COLO829 (cell line): ENCODE measurements around the gene ADGRL3.
"Not testable (repeated sequence)": the region's sequence is repeated elsewhere in the genome, so short reads cannot be mapped to it uniquely, and the experiment has no call there.

ENCODE experiments used
- DNase-seq: peaks from one replicate; pipeline ENCODE4 v3.0.0; 2012; ENCODE audit warnings: low spot score

Gene ADGRL3

DNA sequence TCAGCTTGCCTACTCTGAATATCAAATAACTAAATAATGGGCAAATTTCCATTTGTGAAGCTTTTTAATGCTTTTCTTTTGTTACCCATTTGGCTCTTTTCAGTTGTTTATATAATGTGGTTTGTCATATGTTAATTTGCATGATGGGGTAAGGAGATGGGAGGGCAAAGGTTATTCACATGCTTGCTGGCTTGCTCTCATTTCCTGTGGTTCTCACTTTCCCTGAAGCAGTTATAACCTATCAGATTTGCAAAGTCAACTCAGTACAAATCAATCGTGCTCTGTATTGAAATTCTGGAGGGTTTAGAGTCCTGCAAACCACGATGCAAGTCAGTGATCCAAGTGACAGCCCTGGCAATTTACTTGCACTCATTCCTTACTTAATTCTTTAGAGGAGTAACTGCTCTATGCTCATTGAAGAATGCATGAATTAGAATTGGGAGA lies 711.2 kb downstream of the ADGRL3 start:
- DNase-seq, result no peak

DNA sequence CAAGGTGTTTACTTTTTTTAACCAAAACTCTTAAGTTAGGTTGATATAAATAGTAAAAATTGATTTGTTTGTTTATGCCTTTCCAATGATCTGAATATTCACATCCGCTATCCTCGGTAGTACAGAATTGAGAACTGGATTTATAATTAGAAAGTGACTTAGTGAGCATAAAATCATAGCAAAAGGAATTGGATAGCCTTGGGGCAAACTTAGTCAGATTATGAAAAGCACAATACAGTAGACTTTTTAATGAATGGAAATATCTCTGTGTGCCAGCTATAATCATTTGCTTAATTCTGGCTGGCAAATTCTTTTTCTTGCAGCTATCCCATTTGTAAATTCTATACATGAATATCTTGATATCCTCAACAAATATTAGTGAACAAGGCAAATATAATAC lies 713.5 kb downstream of the ADGRL3 start:
- no peak for DNase-seq

DNA sequence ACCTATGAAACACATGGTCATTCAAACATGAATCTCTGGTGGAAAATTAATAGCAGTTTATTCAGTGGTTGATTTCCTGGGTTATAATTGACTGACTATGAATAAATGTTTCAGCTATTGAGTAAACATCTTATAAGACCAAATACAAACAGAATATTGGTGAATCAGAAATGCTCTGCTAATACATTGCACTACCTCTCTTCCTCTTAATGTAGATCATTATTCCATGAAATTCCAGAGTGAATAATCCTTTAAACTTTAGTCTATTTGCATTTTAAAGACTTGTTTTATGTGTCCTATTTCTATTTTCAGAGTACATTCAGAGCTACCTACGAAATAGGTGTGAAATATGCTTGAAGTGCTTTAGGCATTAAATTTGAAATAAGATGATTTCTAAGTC lies 715.4 kb downstream of the ADGRL3 start:
- DNase-seq, result no peak

DNA sequence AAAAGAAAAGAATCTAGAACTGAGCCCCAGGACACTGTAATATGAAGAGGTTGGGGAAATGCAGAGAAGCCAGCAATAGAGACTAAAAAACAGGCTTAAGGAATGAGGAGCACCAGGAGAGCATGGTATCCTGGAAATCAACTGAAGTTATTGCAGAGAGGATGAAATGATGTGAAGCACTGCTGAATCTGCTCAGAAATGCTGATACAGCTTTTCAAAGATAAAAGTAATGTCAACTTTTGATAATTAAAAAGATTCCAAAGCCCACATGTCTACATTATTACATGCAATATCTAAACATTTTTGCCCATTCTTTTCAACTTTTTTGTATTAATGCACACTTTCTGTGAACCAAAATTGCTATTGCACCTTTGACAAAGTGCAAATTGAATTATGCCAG lies 718.4 kb downstream of the ADGRL3 start:
- no peak for DNase-seq

DNA sequence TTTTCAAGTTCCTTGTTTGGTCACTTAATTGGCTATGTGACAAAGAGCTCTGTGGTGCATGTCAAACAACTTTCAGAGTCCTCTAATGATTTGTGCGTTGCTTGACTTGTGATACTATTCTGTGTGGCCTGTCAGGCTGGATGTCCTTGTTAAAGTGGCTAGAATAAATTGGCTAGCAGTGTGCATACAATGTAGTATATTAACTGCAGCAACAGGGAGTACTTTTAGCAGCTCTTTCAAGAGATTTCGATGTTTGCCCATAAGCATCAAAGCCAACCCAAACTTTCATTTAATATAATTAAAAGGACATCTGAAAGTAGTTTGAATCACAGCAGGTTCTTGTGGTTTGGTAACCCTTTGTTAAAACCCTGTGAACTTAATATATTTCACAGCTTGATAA lies 718.9 kb downstream of the ADGRL3 start:
- no peak for DNase-seq

DNA sequence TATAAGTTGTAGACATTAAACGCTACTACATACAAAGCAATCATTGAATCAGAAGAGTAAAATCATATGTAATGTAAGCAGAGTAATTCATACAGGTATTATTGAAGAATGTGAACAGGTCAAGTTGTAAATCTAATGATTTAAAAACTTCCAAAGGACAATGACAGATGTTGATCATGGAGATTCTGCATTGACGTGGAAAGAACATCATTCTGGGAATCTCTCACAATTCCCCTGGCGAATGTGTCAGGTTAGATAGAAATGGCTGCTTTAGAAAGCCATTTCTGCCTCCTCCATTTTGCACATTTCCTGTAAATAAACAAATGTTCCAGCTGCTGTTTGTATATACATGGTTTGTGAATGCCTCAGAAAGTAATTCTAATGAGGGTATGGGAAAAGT lies 719.4 kb downstream of the ADGRL3 start:
- DNase-seq, result no peak

DNA sequence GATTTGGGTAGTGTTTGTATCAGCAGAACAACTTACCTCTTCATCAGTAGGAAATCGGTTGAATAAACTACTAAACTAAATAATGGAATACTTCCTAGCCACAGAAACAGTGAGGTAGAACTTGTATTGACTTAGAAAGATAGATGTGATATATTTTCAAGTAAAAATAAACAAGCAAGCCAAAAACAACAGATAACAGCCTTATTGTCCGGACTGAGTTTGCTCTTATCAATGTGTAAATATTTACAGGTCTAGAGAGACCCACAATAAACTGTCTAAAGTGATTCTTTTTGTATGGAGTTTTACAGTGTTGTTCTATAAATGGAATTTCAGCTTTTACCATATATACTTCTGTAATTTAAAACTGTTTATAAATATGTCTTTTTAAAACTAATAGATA lies 721.8 kb downstream of the ADGRL3 start:
- no peak for DNase-seq

DNA sequence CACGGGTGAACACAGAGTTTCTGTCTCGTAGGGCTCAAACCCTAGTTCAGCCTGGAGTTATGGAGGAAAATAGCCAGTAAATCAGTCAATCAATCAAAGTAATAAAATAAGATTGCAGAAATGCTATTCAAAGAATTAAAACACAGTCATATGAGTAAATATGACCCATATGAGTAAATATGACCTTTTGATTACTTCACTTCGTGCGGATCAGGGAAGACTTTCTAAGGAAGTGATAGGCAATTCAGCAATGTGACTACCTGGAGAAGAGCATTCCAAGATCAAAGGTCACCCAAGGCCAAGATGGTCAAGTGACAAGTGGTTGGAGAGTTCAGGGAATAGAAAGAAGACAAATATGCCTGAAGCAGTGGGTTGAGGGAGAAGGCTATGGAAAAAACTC lies 722.6 kb downstream of the ADGRL3 start:
- no peak for DNase-seq

DNA sequence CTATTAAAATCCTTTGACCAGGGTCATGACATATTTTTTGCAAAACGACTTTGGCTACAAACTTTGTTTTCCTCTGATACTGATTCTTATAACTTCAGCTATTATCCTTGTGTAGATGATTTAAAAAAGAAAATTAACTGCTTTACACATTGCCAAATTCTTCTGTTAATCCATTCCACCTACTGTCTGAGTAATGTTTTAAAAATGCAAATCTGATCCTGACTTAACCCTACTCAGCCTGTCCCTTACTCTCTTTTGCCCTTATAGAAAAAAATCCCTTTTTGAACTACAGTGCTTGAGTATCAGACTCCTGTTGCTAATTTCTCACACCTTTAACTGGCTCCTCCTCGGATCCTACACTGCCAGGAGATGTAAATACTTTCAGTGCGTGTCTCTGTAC lies 723.1 kb downstream of the ADGRL3 start:
- DNase-seq, result no peak

DNA sequence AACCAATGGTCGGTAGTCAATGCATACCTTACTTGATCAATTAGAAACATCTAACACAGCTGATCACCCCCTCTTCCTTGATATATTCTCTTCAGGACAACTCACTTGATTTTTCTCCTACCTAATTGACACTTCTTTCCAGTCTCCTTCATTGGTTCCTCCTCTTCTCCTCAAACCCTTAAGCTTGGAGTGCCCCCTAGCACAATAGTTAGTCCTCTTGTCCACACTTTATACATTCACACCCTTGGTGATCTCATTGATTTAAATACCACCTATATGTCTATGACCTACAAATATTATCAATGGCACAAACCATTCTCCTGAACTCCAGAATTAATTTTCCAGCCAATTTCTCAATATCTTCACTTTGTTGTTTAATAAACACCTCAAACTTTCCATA lies 724.0 kb downstream of the ADGRL3 start:
- DNase-seq, result no peak

DNA sequence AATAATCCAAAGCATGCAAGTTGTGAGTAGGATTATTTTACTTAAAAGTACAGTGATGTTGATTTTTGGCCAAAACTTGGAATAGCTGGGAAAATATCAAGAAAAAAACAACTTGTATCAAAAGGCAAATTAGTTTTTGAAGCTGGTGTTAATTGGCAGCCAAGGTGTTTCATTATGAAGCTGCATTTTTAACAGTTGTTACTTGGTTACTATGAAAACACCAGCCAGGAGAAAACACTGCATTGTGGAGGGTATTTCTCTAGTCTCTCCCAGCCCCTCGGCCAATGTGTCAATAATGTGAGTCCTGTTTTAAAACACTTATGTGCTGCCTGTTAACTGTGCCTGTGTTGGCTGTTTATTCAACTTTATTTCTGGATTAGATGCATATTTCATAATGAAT lies 733.4 kb downstream of the ADGRL3 start:
- DNase-seq, result no peak

DNA sequence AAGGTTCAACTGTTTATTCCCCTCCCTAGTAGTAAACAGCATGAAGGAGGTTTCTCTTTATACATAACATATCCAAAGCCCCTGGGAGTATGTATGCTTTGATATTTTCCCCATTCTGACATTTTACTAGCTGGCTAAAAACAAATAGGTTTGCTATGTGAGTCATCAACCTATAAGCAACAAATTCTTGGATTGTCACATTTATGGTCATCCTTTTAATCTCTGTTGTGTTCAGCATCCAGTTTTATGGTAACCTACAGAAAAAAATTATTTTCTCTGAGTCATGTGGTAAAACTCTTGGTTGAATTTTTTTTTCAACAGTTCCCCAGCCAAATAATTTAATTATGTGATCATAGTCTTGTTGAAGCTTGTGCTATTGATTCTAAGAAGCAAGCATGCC lies 734.1 kb downstream of the ADGRL3 start:
- DNase-seq, result no peak

DNA sequence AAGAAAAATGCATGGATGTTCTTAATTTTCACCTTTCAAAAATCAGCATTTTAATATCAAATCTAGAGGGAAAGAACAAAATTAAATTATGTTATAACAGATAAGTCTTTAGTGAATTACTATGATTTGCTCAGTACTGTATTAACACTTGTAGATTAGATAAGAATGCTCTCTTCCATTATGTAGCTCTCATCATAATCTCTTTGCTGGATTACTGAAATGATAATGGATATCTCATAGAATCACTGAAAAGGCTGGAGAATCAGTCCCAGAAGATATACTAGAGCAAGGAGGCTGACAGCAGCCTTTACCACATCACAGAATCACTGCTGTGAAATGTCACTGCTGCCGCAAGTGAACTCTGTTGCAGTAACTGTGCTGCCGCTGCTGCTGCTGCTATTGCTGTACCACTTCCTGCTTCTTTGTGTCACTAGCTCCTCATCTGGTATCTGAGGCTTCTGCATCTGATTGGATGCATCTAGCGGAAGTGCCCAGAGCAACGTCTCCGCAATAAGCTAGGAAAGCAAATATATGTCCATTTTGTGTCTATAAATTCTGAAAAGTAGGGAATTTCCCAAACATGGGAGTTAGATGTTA lies 738.2 kb downstream of the ADGRL3 start:
- no peak for DNase-seq

DNA sequence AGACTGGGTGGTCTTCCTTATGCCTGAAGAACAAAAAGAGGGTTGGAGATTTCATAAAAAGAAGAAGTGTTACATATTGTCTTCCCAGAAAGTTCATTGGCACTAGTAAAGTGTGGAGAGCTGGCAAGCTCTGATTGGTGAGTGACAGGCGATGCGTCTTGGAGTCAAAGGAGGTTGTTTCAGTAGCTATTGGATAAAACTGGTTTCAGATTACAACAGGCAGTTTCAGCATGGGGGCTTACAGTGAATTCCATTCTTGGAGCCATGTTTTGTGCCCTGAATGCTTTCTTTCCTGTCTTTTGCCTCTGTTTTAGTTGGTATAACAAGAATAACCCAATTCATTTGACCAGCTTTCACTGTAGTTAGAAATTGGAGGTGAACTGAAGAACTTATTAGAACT lies 750.5 kb downstream of the ADGRL3 start:
- DNase-seq, result no peak

DNA sequence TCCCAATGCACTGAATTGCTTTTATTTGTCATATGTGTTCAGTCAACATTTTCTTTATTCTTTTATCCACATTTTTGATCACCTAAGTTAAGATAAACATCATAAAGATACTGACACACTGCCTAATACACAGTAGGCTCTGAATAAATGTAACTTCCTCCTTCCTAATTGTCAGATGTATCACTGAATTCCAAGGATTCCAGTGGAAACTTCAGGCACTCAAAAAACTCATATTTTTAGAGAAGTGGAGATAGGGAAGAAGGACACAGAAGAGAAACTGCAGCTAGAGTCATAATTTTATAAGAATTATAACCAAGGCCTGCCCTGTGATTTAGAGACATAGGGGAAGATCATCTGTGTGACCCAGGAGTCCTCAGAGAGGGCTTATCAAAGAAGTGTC lies 753.3 kb downstream of the ADGRL3 start:
- no peak for DNase-seq

DNA sequence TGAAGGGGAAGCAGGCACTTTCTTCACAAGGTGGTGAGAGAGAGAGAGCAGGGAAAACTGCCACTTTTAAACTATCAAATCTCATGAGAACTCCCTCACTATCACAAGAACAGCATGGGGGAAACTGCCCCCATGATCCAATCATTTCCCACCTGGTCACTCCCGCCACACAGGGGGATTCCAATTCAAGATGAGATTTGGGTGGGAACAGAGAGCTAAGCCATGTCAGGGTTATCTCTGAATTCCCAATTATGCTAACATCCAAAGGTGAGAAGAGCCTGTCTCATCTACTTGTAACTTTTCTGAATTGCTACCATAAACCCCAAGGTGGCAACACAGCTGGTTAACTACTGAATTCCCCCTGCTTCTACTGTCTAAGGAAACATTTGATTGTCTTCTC lies 758.5 kb downstream of the ADGRL3 start:
- no peak for DNase-seq

DNA sequence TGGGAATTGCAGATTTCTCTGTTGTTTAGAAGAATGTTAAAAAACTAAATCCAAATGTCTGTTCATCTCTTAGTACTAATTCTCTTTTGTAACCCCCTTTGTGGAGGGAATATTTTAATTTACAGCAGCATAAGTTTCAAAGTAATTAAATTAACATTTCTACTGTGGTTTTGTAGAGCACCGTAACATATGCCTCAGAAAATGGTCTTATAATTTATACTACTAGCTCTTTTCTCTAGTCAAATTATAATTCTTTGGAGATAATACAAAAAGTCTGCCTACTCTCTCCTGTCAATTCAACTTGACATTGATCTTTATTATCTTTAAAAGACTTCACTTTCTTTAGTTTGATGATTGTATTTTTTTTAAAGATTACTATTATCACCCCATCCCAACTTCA lies 759.0 kb downstream of the ADGRL3 start:
- DNase-seq, result no peak

DNA sequence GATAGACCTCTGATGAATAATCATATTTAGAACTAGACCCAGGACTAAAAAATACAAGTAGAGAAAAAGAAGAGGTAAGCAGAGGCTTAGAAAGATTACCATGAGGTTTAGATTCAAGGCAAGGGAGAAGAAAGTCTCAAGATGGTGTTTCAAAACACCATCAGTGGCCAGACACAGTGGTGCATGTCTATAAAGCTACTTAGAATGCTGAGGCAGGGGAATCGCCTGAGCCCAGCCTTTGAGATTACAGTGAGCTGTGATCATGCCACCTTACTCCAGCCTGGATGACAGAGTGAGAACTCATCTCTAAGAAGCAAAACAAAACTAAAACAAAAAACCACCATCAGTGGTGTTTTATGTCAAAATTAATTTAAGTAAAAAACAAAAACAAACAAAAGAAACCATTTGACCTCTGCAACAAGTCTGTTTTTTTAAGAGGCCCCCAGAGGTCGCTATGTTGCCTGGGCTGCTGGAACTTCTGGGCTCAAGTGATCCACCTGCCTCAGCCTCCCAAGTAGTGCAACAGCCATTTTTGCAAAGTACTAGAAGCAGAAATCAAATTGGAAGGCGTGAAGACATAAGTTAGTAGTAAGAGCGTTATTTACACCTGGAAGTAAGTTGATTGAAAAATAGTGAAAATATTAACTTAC lies 784.3 kb downstream of the ADGRL3 start:
- no peak for DNase-seq

DNA sequence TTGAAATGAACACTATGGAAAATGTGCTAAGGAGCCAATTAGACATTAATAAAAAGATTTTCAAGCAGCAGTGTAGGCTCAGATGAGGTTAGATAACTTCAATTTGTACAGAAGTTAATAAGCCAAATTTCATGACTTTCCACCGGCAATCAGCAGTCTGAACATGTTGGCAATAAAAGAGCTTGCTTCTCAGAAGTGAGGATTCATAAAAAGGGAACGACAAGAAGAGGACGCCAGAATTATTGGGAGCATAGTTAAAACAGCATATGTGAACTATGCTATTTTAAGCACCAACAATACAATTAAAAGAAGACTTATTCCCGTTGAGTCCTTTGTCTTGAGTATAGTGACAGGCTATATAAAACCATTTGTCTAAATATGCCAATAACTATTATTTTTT lies 785.3 kb downstream of the ADGRL3 start:
- DNase-seq, result no peak

DNA sequence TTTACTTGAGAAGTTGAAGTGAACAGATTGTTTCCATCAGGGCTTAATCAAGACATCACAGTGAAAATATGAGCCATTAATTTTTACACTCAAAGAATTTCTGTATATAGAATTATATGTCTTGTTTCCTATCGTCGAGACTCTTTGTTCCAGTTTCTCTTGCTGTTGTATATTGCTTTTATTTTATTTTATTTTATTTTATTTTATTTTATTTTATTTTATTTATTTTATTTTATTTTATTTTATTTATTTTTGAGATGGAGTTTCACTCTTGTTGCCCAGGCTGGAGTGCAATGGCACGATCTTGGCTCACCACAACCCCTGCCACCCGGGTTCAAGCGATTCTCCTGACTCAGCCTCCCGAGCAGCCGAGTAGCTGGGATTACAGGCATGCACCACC lies 786.8 kb downstream of the ADGRL3 start:
- DNase-seq, result not testable (repeated sequence)

DNA sequence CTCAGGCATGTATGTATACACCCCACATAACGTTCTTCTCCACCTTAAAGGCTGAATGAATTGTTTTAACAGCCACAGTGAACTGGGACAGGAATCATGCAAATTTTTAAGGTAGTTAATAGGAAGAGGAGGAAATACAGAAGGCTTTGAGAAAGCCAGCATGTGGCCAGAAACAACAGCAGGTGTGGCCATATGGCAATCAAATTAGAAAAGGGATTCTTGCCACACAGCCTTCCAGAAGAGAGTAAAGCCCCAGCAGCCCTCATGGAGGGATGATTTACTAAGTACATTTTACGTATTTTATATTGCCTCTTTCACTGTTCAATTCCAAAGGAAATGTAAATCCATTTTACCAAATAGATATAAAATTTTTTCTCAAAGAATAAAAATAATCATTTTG lies 792.2 kb downstream of the ADGRL3 start:
- no peak for DNase-seq

DNA sequence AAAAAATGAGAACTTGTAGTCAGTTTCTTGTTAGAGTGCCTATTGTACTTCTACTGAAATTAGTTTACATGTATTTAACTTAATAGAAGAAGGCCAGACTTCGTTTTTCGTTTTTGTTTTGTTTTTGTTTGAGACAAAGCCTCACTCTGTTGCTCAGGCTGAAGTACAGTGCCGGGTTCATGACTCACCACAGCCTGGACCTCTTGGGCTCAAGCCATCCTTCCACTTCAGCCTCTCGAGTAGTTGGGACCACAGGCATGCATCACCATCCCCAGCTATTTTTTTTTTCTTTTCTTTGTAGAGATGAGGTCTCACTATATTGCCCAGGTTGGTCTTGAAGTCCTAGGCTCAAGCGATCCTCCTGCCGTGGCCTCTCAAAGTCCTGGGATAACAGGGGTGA lies 793.9 kb downstream of the ADGRL3 start:
- no peak for DNase-seq

DNA sequence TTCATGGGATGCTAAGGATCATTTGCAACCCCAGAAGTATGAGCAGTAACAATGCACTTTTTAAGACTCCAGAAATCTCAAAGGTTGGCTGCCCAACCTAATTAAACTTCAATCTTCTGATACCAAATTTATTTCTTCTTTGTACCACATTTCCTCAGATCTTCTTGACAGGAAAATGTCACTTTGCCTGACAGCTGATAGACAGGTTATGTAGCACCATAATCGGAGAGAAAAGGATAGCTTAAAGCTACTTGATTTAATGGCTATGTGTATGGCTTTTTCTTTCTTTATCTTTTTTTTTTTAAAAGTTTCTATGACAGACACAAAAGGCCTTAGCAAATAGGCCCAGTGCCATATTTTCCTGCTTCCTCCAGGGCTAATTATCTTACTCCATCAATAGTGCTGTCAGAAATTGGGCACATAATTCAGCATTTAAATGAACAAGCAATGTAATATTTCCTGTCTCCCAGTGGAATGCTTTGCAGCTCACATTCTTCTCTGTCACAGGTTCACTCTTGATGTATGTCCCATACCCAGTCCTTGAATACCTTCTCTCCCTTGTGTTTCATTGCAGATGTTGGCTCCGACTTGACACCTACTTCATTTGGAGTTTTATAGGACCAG lies 795.7 kb downstream of the ADGRL3 start:
- no peak for DNase-seq

DNA sequence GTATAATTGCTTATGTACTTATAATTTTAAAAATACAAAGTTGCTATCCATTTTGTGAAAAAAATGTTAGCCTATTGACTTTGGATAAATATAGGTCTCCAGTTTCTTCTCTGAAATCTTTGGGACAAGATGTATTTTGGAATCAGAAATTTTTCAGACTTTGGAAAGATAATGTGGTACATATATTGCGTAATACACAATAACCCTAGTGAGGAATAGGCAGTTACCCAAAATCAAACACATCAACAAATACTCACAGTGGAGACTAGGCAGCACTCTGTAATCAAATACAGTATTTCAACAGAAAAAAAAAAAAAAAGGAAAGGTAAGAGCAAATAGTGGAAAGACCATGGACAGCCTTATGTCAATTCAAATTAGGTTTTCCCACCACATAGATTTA lies 796.8 kb downstream of the ADGRL3 start:
- DNase-seq, result no peak
